ENCODE measurements around the gene HBG2.
"Not testable (repeated sequence)": the region's sequence is repeated elsewhere in the genome, so short reads cannot be mapped to it uniquely, and the experiment has no call there.

The HBG2 gene

GRCh38 chr11:5280582-5281102 lies 26.1 kb upstream of the HBG2 start:
- no peak for DNase-seq

- no peak for DNase-seq
Observed at GRCh38 chr11:5279471-5280090, 25.0 kb upstream of the HBG2 start.

- DNase-seq = no peak
Observed at GRCh38 chr11:5277807-5278382, 23.3 kb upstream of the HBG2 start.

DNA sequence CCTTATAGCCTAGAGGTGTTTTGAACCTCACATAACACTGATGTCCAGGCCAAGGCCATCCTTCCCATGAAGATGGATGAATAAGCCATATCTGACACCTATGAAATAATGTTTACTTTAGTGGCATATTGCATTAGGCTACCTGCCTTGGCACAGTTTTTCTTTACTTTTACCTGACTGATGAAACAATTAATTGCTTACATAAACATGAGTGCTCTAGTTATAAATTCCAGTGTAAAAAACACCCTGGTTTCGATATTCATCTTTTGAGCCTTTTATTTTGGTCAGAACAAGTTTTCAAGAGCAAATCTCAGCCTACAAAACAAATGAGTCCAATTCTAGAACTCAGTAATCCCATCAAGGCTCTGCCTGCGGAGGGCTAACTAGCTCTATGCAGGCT lies 22.1 kb upstream of the HBG2 start:
- no peak for DNase-seq

DNA sequence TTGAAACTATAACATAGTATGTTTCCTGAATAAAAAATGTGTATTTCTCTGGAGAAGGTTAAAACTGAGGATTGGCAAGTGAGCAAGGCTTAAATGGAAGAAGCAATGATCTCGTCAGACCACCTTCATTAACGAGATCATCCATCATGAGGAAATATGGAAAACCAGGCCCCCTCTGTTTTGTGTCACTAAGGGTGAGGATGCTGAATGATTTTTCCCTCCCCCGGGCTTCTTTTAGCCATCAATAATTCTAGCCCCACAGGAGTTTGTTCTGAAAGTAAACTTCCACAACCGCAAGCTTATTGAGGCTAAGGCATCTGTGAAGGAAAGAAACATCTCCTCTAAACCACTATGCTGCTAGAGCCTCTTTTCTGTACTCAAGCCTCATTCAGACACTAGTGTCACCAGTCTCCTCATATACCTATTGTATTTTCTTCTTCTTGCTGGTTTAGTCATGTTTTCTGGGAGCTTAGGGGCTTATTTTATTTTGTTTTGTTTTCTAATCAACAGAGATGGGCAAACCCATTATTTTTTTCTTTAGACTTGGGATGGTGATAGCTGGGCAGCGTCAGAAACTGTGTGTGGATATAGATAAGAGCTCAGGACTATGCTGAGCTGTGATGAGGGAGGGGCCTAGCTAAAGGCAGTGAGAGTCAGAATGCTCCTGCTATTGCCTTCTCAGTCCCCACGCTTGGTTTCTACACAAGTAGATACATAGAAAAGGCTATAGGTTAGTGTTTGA lies 21.0 kb upstream of the HBG2 start:
- no peak for DNase-seq

GRCh38 chr11:5274395-5274794 lies 19.8 kb upstream of the HBG2 start:
- no peak for DNase-seq

DNA sequence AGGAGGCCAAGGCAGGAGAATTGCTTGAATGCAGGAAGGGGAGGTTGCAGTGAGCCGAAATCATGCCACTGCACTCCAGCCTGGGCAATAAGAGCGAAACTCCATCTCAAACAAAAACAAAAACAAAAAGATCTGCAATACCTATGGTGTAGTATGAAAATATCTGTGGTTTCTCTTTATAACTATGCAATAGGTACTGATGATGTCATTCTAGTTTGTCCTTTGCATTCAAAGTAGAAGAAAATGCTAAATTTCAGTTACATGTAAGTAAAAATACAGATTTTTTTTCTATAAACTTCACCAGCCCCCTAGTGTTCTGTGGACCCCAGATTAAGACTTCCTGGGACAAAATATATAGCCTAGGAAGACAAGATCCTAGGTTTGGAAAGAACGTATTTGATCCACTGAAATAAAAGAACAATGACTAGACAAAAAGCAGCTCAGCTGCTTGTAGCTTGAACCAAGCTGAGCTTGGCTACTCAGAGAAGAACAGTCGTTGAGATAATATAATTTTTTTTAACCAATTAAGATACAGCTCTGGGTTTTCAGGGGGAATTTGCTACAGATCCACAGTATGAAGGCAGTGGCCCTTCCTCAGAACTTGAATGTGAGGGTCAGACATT lies 17.9 kb upstream of the HBG2 start:
- DNase-seq = no peak

- DNase-seq = no peak
Observed at GRCh38 chr11:5269715-5270147, 15.2 kb upstream of the HBG2 start, which contains the start of gene HBE1. Gene HBE1, minus strand, starts transcription at chr11:5269945. Its CDS starts 55 bp downstream, at chr11:5269890.

GRCh38 chr11:5267033-5267563 lies 12.5 kb upstream of the HBG2 start:
- no peak for DNase-seq

- DNase-seq = no peak
Observed at GRCh38 chr11:5266609-5267008, 12.0 kb upstream of the HBG2 start.

DNA sequence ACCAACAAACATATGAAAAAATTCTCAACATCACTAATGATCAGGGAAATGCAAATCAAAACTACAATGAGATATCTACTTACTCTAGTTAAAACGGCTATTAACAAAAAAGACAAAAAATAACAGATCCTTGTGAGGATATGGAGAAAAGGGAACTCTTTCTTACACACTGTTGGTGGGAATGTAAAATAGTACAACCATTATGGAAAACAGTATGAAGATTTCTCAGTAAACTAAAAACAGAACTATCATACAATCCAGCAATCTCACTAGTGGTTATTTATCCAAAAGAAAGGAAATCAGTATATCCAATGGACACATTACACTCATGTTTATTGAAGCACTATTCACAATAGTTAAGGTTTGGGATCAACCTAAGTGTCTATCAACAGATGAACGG lies 11.3 kb upstream of the HBG2 start:
- DNase-seq = no peak

DNA sequence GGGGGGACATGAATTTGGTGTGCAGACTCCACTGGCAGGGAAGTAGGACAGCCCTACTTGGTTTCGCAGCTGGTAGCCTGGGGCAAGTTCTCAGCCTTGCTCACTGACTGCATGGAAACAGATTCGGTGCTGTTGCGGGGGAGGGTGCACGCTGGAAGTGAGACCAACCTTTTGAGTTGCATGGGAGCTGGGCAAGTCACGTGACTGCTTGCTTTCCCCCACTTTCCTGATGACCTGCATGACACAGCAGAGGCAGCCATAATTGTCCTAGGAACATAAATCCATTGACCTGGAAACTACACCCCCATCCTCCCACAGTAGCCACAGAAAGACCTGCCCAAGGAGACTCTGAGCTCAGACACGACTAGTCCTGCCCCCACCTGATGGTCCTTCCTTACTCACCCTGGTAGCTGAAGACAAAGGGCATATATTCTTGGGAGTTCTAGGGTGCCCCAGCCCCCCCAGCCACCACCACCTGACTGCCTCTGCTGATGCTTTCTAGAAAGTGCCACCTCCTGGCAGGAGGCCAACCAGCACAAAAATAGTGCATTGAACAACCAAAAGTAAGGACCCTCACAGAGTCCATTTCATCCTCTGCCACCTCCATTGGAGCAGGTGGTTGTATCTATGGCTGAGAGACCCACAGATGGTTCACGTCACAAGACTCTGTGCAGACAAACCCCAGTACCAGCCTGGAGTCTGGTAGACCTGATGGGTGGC lies 4.1 kb upstream of the HBG2 start:
- no peak for DNase-seq

GRCh38 chr11:5257296-5257695 lies 2.7 kb upstream of the HBG2 start:
- no peak for DNase-seq

GRCh38 chr11:5254023-5254422 lies 558 bp downstream of the HBG2 start:
- DNase-seq = not testable (repeated sequence)

GRCh38 chr11:5253440-5253839 lies 1.1 kb downstream of the HBG2 start:
- DNase-seq = not testable (repeated sequence)

DNA sequence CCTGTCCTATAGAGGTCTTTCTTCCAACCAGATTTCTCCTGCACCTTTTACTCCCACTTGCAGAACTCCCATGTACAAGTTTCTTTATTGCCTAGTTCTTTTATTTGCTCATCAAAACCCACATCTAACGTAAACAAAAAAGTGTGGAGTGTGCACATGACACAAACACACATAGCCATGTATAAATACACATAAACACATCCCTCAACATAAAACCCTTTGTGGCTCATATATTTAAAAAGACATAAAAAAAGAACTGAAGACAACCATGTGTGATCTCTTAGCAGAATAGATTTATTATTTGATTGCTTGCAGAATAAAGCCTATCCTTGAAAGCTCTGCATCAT lies 1.7 kb downstream of the HBG2 start:
- DNase-seq = no peak

- no peak for DNase-seq
Observed at GRCh38 chr11:5252192-5252918, 2.2 kb downstream of the HBG2 start.

DNA sequence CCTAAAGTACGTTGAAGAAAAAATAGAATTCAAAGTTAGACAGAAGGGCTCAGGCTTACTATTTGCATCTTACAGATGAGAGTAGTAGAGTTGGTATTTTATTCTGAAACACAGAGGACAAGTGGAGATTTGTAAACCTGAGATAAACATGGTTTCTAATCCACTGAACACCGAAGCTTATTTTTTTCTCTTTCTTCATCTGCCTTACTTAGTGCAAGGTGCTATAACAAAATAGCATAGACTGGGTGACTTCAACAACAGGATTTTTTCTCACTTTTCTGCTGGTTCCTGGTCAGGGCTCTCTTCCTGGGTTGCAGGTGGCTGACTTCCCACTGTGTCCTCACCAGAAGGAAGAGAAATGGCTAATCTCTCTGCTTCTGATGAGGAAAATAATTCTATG lies 2.8 kb downstream of the HBG2 start:
- no peak for DNase-seq

DNA sequence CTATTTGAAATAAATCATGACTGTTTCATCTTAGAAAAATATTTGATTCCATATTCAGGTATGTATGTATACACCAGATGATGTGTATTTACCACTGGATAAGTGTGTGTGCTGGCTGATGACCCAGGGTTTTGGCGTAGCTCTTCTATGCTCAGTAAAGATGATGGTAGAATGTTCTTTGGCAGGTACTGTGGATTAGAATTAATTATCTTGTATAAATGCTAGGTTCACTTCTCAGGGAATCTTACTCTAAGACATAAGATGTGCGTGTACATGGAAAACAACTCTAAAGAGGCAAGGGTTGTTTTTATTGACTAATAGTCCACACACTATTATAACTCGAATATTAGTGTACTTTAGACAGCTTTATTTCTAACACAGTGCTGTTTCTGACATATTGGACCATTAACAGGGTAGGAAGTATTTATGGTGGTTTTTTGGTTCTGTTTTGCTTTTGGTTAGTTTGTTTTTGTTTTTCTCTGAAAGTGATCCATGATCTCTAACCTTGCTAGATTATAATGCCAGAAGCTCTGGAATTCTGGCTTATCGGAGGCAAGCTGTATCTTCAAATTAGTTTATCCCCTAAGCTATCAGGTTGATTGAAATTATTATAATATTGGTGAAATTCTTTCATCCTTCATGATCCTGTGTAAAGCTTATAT lies 3.9 kb downstream of the HBG2 start:
- DNase-seq = no peak

GRCh38 chr11:5249807-5250396 lies 4.7 kb downstream of the HBG2 start, which contains the start of gene HBG1:
Gene HBG1, minus strand, starts transcription at chr11:5249857. Its CDS starts 53 bp downstream, at chr11:5249804.
- DNase-seq = not testable (repeated sequence)

DNA sequence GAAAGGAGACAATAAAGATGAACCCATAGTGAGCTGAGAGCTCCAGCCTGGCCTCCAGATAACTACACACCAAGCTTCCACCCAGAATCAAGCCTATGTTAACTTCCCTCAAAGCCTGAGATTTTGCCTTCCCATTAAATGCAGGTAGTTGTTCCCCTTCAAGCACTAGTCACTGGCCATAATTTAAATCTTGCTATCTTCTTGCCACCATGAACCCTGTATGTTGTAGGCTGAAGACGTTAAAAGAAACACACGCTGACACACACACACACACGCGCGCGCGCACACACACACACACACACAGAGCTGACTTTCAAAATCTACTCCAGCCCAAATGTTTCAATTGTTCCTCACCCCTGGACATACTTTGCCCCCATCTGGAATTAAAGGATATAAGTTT lies 6.1 kb downstream of the HBG2 start:
- DNase-seq = not testable (repeated sequence)
